ENCODE measurements around the gene DDX4.
"Not testable (repeated sequence)": the region's sequence is repeated elsewhere in the genome, so short reads cannot be mapped to it uniquely, and the experiment has no call there.

The DDX4 gene

GRCh38 chr5:55737793-55738192 is at the start of gene DDX4:
Gene DDX4, plus strand, starts transcription at chr5:55738061. Its CDS starts 903 bp downstream, at chr5:55738964.
- no peak for DNase-seq

- DNase-seq: peak in 1 of 2 donors; percentile 79
Measured at GRCh38 chr5:55691265-55692105, 46.4 kb upstream of the DDX4 start.

DNA sequence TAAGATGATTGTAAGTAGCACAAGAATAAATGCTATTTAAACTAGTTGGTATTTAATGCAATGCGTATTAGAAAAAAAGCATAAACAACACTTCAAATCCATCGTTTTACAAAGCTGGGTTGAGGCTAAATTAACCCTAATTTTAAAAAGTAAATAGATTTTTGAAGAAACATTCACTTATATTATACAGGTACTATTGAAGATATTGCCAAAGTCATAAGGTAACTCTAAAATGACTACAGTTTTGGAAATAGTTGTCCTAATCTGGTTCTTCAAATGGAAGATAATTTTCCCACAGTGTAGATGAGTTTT is 45.8 kb upstream of the DDX4 start:
- no peak for DNase-seq

GRCh38 chr5:55692509-55692908 is 45.4 kb upstream of the DDX4 start:
- DNase-seq: no peak

DNA sequence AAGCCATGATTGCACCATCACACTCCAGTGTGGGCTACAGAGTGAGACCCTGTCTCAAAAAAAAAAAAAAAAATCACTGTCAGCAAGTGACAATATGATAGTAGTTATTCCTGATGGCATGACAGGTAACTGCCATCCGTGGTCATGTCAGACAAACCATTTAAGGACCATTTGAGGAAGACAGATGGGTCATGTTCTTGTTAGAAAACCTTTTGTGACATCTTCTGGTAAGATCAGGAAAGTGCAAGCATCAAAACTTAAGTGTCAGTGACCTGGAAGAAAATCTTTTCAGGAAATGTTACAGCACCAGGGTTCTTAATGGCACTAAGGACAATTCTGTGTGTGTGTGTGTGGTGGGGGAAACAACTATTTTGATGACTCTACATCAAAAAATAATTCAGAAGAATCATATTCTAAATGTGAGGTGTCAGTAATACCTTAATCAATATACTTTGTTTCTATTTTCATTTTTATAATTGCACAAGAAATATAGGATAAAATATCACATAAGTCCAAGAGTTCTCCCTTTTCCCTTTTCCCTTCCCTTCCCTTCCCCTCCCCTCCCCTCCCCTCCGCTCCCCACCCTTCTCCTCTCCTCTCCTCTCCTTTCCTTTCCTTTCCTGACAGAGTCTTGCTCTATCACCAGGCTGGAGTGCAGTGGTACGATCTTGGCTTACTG is 43.6 kb upstream of the DDX4 start:
- DNase-seq: peak in 1 of 2 donors; percentile 10

DNA sequence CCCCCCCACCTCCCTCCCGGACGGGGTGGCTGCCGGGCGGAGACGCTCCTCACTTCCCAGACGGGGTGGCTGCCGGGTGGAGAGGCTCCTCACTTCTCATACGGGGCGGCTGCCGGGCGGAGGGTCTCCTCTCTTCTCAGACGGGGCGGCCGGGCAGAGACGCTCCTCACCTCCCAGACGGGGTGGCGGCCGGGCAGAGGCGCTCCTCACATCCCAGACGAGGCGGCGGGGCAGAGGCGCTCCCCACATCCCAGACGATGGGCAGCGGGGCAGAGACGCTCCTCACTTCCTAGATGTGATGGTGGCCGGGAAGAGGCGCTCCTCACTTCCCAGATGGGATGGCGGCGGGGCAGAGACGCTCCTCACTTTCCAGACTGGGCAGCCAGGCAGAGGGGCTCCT is 41.2 kb upstream of the DDX4 start:
- not testable (repeated sequence) for DNase-seq

DNA sequence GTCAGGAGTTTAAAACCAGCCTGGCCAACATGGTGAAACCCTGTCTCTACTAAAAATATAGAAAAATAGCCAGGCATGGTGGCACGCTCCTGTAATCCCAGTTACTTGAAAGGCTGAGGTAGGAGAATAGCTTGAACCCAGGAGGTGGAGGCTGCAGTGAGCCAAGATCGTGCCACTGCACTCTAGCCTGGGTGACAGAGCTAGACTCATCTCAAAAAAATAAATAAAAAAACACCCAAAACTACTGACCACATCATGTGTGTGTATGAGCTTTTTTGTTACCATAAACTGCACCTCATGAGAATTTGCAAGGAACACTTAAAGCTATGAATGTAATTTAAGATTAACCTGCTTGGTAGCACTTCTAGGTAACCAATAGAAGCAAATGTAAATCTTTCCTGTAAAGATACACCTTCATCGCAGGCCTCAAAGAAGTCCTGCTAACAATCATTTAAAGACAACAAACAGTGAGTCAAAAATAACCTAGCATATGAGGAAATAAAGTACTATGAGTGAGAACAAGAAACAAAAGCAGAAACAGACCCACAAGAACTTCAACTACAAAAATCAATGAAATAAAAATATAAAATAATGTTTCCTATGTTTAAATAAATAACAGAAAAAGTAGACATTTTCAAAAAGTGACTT is 38.7 kb upstream of the DDX4 start:
- no peak for DNase-seq

GRCh38 chr5:55700745-55701144 is 37.1 kb upstream of the DDX4 start:
- DNase-seq: no peak

DNA sequence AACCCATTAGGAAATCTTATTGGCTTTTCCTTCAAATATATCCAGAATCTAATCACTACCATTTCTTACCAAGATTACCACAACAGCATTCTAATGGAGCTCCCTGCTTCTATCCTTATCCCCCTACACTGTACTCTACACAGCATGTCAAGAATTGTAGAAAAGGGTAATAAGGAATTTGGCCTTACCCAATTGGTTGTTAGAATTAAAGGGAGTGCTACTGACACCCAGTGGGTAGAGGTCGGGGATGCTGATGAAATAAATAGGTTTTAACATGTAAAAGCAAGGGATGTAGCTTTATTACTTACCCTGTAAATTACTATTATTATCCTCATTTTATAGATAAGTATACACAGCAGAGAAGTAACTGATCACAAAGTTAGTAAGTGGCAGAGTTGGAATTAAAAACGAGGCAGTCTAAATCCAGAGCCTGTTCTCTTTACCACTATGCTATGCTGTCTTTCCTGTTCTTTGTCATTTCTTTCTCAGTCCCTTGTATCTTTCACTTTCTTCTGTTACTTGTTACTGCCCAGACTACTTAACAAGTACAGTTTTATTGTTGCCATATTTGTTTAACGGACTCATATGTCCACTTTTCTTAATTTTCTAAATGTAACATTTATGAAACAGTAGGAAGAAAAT is 36.3 kb upstream of the DDX4 start:
- no peak for DNase-seq

DNA sequence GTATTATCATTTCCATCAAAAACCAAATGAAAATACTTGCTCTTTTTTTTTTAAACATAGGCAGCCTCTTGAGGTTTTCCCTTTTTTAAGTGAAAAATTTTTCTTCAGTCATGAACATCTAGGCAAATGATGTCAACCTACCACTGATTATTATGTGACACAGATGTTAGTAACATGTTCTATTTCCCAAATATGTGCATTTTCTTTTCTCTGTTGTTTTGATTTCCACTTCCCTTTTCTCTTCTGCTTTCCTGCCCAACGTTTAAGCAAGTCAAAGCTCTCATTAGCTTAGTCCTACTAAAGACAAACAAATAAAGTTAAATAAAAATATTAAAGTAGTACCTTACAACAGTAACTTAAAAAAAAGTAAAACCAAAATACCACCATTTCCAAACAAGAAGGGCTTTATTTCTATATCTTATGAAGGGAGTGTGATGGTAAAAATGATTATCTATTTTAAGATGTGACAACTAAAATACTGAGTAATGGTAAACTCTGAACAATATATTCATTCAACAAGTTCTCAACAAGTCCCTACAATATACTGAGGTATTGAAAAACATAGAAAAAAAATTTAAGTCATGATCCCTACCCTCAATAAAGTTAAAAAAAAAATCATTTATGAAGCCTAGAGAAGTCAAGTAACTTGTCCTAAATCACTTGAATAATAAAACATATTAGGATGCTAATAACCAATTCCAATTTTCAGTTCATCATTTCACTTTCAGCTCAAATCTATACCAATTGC is 35.1 kb upstream of the DDX4 start:
- DNase-seq: no peak

GRCh38 chr5:55706230-55706629 is 31.6 kb upstream of the DDX4 start:
- no peak for DNase-seq

DNA sequence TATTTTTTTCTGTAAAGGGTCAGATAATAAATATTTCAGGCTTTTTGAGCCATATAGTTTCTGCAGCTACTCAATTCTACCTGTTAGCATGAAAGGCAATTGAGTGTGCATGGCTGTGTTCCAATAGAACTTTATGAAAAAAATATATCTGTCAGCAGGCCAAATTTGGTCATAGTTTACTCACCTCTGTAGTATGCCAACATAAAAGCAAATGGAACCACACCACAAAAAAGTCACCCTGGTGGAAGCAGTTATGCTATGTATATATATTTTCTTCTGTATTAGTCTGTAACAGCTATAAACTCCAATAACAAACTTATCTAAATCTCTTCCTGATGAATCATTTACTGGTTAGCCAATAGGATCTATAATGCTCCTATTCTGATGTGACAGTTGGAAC is 29.1 kb upstream of the DDX4 start:
- DNase-seq: no peak

GRCh38 chr5:55711507-55712022 is 26.3 kb upstream of the DDX4 start:
- DNase-seq: no peak

GRCh38 chr5:55712023-55712859 is 25.6 kb upstream of the DDX4 start, which contains the start of gene SLC38A9:
Gene SLC38A9, minus strand, starts transcription at chr5:55712324. Its CDS starts 14,366 bp downstream, at chr5:55697958.
- peak; percentile 90 to 92 for DNase-seq

GRCh38 chr5:55713871-55714270 is 24.0 kb upstream of the DDX4 start:
- no peak for DNase-seq

- no peak for DNase-seq
Measured at GRCh38 chr5:55714339-55714738, 23.5 kb upstream of the DDX4 start.

- DNase-seq: no peak
Measured at GRCh38 chr5:55714749-55715148, 23.1 kb upstream of the DDX4 start.

DNA sequence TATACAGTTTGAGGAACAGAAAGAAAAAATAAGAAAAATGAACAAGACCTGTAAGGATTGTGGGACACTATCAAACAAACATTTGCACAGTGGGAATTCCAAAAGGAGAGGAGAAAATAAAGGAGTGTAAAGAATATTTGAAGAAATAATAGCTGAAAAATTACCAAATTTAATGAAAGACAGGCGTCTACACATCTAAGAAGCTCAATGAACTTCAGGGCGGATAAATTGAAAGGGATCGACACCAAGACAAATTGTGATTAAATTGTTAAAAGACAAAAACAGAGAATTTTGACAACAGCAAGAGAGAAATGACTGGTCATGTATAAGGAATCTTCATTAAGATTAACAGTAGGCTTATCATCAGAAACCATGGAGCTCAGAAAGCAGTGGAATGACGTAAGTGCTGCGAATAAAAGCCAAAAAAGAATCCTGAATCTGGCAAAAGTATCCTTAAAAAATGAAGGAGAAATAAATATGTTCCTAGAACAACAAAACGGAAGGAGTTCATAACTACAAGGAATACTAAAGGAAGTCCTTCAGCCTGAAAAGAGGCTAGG is 22.3 kb upstream of the DDX4 start:
- no peak for DNase-seq

- DNase-seq: not testable (repeated sequence)
Measured at GRCh38 chr5:55719026-55719425, 18.8 kb upstream of the DDX4 start.

DNA sequence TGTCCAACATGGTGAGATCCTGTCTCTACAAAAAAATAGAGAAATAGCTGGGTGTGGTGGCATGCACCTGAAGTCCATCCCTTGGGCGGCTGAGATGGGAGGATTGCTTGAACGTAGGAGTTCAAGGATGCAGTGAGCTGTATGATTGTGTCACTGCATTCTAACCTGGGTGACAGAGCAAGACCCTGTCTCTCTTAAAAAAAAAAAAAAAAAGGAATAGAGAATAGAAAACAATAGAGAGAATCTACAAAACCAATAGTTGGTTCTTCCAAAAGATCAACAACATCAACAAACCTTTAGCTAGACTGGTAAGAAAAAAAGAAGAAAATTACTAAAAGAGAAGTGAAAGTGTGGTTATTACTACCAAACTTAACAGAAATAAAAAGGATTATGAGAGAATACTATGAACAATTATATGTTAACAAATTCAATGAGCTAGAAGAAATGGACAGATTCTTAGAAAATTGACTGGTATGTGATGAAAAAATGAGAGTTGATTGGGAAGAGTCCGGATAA is 17.6 kb upstream of the DDX4 start:
- no peak for DNase-seq

DNA sequence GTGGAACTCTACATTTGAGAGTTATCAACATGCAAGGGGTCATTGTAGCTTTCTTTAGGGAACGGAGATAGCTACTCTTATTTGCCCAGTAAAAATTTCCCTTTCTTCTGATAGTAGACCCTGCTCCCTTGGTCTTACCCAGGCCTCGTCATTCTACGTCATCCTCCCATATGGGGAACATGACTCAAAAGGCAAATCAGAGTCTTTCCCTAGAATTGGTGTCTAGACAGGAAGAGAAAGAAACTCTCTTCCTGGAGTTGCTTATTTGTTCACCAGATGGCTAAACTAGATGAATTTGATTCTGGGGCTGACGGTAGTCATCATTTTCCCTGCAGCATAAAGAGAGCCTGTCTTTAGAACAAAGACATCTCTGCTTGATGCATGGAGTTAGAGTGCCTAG is 13.6 kb upstream of the DDX4 start:
- no peak for DNase-seq

Measured in hippocampal formation (tissue), 2 donors.